Vagina (tissue), 2 donors: Measurements from ENCODE around the gene CCNDBP1.
"Not testable (repeated sequence)": the region's sequence is repeated elsewhere in the genome, so short reads cannot be mapped to it uniquely, and the experiment has no call there.

ENCODE experiments used
- POLR2A ChIP-seq, 2 donors: fragments of 450-650 bp; IDR thresholded peaks; one replicate each; pipeline ENCODE4 v1.6.1; 2017; ENCODE audit warnings: antibody characterized with exemption in 2 of 2, mild to moderate bottlenecking in 2 of 2, moderate library complexity in 2 of 2
- POLR2AphosphoS5 ChIP-seq, 2 donors: sonication (generic); formaldehyde crosslinking; IDR thresholded peaks; one replicate each; pipeline ENCODE4 v1.9.0; 2017; ENCODE audit warnings: antibody characterized with exemption in 2 of 2, mild to moderate bottlenecking in 2 of 2, low read depth in 1 of 2; ENCODE audit not compliant: insufficient read depth in 1 of 2
- TF ChIP-seq, protein P1 (sequence below), 3 experiments: fragments of 450-650 bp in 2 of 3; fragments of 200-600 bp in 1 of 3; sonication (generic) in 1 of 3; IDR thresholded peaks; one replicate each; pipeline ENCODE4 v1.5.1; 2017 to 2019; ENCODE audit warnings: antibody characterized with exemption in 3 of 3, mild to moderate bottlenecking in 2 of 3, moderate library complexity in 2 of 3

DNA sequence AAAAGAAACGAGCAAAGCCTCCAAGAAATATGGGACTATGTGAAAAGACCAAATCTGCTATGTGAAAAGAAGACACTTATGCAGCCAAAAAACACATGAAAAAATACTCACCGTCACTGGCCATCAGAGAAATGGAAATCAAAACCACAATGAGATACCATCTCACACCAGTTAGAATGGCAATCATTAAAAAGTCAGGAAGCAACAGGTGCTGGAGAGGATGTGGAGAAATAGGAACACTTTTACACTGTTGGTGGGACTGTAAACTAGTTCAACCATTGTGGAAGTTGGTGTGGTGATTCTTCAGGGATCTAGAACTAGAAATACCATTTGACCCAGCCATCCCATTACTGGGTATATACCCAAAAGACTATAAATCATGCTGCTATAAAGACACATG is 8.1 kb upstream of the CCNDBP1 start:
- TF ChIP-seq, protein P1, sequence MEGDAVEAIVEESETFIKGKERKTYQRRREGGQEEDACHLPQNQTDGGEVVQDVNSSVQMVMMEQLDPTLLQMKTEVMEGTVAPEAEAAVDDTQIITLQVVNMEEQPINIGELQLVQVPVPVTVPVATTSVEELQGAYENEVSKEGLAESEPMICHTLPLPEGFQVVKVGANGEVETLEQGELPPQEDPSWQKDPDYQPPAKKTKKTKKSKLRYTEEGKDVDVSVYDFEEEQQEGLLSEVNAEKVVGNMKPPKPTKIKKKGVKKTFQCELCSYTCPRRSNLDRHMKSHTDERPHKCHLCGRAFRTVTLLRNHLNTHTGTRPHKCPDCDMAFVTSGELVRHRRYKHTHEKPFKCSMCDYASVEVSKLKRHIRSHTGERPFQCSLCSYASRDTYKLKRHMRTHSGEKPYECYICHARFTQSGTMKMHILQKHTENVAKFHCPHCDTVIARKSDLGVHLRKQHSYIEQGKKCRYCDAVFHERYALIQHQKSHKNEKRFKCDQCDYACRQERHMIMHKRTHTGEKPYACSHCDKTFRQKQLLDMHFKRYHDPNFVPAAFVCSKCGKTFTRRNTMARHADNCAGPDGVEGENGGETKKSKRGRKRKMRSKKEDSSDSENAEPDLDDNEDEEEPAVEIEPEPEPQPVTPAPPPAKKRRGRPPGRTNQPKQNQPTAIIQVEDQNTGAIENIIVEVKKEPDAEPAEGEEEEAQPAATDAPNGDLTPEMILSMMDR (IDR thresholded peaks at IDR 0.05), result not testable (repeated sequence)
- not testable (repeated sequence) for TF ChIP-seq POLR2AphosphoS5 (IDR thresholded peaks at IDR 0.05; ENCODE audit: insufficient read depth in 1 of 2, low read depth in 1 of 2); POLR2A (IDR thresholded peaks at IDR 0.05)
